Neural crest cell (in vitro differentiated cells): ENCODE data around the gene CRNKL1. TPM values are rescaled to one million over a fixed set of nuclear protein-coding genes. Genes with fewer than 3 reads are reported as not detected.
A peak's percentile ranks its signal among the peaks of the same experiment; 100 is the strongest.
"Not testable (repeated sequence)": the region's sequence is repeated elsewhere in the genome, so short reads cannot be mapped to it uniquely, and the experiment has no call there.

Experiments
- DNase-seq: peaks from one replicate; pipeline ENCODE4 v3.0.0; 2021; ENCODE audit warnings: low read depth, mixed read lengths, low spot score
- H3K27ac Mint-ChIP-seq: one replicate; pipeline ENCODE4 v1.8.0; 2021; ENCODE audit warnings: mild to moderate bottlenecking, mixed read lengths; ENCODE audit not compliant: unreplicated experiment
- H3K27me3 Mint-ChIP-seq: 2 replicates; pipeline ENCODE4 v1.8.0; 2021; ENCODE audit warnings: low read depth, mild to moderate bottlenecking, mixed read lengths
- H3K36me3 Mint-ChIP-seq: 2 replicates; pipeline ENCODE4 v1.8.0; 2021; ENCODE audit warnings: low read depth, mild to moderate bottlenecking, mixed read lengths
- H3K4me1 Mint-ChIP-seq: 2 replicates; pipeline ENCODE4 v1.8.0; 2021; ENCODE audit warnings: mixed read lengths
- H3K4me3 Mint-ChIP-seq: one replicate; pipeline ENCODE4 v1.8.0; 2021; ENCODE audit warnings: mild to moderate bottlenecking, mixed read lengths
- H3K9me3 Mint-ChIP-seq: 2 replicates; pipeline ENCODE4 v1.8.0; 2021; ENCODE audit warnings: mixed read lengths
- CTCF ChIP-seq: fragments of 200-600 bp; sonication (generic); conservative IDR thresholded peaks from 2 replicates; pipeline ENCODE4 v1.5.0; 2021; ENCODE audit warnings: antibody characterized with exemption, mild to moderate bottlenecking
- total RNA-seq: library from RNA; stranded (reverse); gene quantifications from 2 replicates; pipeline ENCODE4 v1.2.1, GENCODE V29; 2021

Gene CRNKL1
- total RNA-seq, 1 donor from 2014 or later, result 25.8 TPM

- Mint-ChIP-seq H3K36me3 (no peaks in the 10 kb centered on the region), H3K27ac (peak overlapping the region; percentile 67), H3K4me1 (peaks cover 23% of the 10 kb centered on the region), H3K9me3 (no peaks in the 10 kb centered on the region), H3K27me3 (peaks cover 4% of the 10 kb centered on the region), H3K4me3 (no peak overlapping the region)
- no peak for DNase-seq
- no peak for TF ChIP-seq CTCF
Measured at GRCh38 chr20:20005342-20005741, 46.9 kb downstream of the CRNKL1 start.

DNA sequence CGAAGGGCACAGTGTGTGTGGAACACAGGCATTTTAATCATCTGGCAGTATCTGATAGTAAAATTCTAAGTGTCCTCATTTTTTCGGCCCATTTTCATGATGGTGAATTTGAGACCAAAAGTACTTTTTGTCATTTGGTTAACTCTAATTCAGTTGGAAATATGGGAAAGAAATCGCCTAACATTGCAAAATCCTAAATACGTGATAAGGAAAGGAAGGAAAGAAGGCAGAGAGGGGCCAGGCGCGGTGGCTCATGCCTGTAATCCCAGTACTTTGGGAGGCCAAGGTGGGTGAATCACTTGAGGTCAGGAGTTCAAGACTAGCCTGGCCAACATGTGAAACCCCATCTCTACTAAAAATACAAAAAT lies 48.3 kb downstream of the CRNKL1 start:
- not testable (repeated sequence) for H3K4me3 Mint-ChIP-seq, H3K9me3 Mint-ChIP-seq, H3K27me3 Mint-ChIP-seq, DNase-seq, H3K36me3 Mint-ChIP-seq
- Mint-ChIP-seq H3K4me1 (peaks cover 23% of the 10 kb centered on the region), H3K27ac (peak overlapping the region; percentile 47)

GRCh38 chr20:20003031-20003954 lies 49.0 kb downstream of the CRNKL1 start:
- Mint-ChIP-seq H3K27ac (peak overlapping the region; percentile 61), H3K36me3 (no peaks in the 10 kb centered on the region), H3K27me3 (no peaks in the 10 kb centered on the region), H3K9me3 (no peaks in the 10 kb centered on the region), H3K4me3 (peak overlapping the region; percentile 13), H3K4me1 (peaks cover 23% of the 10 kb centered on the region)
- no peak for TF ChIP-seq CTCF
- DNase-seq, result no peak

DNA sequence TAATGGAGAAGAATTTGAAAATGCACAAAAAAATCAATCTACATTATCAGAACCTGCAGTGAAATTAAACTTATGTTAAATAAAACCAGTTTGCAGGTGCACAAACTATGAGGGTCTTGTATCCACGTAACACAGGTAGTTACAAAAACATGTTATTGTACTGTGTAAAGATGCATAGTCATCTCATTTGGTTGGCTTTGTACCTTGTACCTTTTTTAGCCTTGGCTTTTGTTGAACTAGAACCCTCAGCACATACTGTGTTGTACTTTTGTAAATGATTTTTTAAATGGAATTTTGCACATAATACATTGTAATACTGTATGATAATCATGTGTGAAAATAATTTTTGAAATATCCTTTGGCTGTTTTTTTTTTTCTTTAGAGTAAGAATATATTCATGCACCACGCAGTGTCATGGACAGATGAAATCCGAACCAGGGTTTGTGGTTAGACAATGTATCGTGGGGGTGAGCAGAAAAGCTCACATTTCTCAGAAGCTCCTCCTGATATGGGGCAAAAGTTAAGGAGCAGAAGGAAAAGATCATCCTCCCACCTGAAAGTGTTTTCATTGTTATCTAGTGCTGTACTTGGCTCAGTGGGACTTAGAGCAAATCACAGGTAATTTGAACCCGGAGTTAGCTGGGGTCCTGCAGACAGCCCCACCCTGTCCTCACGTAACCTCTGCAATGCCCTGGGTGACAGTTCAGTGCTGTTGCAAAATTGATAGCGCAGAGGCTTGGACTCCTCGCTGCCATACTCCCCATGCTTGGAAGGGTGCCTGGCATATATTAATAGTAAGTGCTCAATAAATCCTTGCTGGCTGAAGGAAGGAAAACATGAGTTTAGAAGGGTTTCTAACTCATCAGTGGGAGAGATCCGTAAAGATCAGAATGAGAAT lies 49.9 kb downstream of the CRNKL1 start:
- DNase-seq, result no peak
- no peak overlapping the region for H3K4me3 Mint-ChIP-seq
- peaks cover 23% of the 10 kb centered on the region for H3K4me1 Mint-ChIP-seq
- no peaks in the 10 kb centered on the region for H3K27me3 Mint-ChIP-seq
- H3K27ac Mint-ChIP-seq, result peak overlapping the region; percentile 61
- no peak for TF ChIP-seq CTCF
- H3K9me3 Mint-ChIP-seq, result no peaks in the 10 kb centered on the region
- H3K36me3 Mint-ChIP-seq, result no peaks in the 10 kb centered on the region

GRCh38 chr20:20000211-20000968 lies 51.9 kb downstream of the CRNKL1 start:
- no peak for TF ChIP-seq CTCF
- Mint-ChIP-seq H3K4me3 (no peak overlapping the region), H3K9me3 (no peaks in the 10 kb centered on the region), H3K36me3 (no peaks in the 10 kb centered on the region), H3K27ac (no peak overlapping the region), H3K27me3 (no peaks in the 10 kb centered on the region), H3K4me1 (peaks cover 23% of the 10 kb centered on the region)
- DNase-seq, result no peak
